ENCODE measurements around the gene ACVR1.

Gene ACVR1

DNA sequence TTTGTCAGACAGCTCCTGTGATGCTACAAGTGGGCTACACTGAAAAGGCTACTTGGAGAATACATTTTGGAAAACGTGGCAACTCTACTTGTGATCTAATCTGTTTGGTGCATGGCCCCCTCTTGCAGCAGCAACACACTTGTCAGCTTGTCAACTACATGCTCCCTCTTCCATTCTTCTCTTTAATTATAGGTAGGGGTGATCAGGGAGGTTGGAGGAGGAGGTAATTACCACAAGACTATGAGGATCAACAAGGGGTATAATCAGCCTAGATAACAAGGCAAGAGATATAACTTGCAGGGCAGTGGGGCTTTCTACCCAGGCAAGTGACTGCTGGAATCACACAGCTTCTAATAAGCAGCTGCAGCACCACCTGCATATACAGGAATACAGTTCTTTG, 104.9 kb downstream of the ACVR1 start:
- TF ChIP-seq ZFP30 (CRISPR knock-in tag; IDR thresholded peaks at IDR 0.05) (no peak), ZNF8 (CRISPR knock-in tag; IDR thresholded peaks at IDR 0.05) (no peak), ZFP3 (CRISPR knock-in tag; IDR thresholded peaks at IDR 0.05) (no peak), ISL1 (CRISPR knock-in tag; IDR thresholded peaks at IDR 0.05) (no peak), TCF4 (CRISPR knock-in tag; IDR thresholded peaks at IDR 0.05; ENCODE audit: borderline replicate concordance) (no peak), POU6F1 (CRISPR knock-in tag; IDR thresholded peaks at IDR 0.05; ENCODE audit: borderline replicate concordance, low read depth) (no peak), TSHZ2 (CRISPR knock-in tag; IDR thresholded peaks at IDR 0.05) (no peak), ZNF565 (CRISPR knock-in tag; conservative IDR thresholded peaks at IDR 0.05; ENCODE audit: low read depth) (no peak), CSRNP3 (CRISPR knock-in tag; IDR thresholded peaks at IDR 0.05) (no peak), RARB (CRISPR knock-in tag; IDR thresholded peaks at IDR 0.05) (no peak), TOX (CRISPR knock-in tag; IDR thresholded peaks at IDR 0.05; ENCODE audit: borderline replicate concordance) (no peak), SNAI2 (CRISPR knock-in tag; IDR thresholded peaks at IDR 0.05) (no peak)
- TF ChIP-seq, protein P1, sequence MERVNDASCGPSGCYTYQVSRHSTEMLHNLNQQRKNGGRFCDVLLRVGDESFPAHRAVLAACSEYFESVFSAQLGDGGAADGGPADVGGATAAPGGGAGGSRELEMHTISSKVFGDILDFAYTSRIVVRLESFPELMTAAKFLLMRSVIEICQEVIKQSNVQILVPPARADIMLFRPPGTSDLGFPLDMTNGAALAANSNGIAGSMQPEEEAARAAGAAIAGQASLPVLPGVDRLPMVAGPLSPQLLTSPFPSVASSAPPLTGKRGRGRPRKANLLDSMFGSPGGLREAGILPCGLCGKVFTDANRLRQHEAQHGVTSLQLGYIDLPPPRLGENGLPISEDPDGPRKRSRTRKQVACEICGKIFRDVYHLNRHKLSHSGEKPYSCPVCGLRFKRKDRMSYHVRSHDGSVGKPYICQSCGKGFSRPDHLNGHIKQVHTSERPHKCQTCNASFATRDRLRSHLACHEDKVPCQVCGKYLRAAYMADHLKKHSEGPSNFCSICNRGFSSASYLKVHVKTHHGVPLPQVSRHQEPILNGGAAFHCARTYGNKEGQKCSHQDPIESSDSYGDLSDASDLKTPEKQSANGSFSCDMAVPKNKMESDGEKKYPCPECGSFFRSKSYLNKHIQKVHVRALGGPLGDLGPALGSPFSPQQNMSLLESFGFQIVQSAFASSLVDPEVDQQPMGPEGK (CRISPR knock-in tag; IDR thresholded peaks at IDR 0.05; ENCODE audit: borderline replicate concordance), result no peak
- ATAC-seq, result no peak

DNA sequence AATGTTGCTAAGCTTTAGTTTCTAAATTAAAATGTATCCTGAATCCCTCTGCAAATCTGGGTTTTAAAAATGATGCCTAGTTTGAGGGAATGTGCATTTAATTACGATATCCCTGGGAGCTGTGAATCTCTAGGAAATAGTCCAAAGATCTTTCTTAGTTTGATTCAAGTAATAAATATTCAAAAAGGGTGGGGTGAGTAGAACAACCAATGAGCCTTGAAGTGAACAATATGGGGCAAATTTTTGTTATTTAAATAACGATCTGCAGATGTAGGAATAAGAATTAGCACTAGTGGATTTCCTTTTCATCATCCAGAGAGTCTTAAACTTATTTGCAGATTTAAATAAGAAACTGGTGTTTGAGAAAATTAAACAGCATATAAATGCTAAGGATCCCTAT, 106.3 kb downstream of the ACVR1 start:
- no peak for ATAC-seq
- TF ChIP-seq RARB (CRISPR knock-in tag; IDR thresholded peaks at IDR 0.05) (no peak), SNAI2 (CRISPR knock-in tag; IDR thresholded peaks at IDR 0.05) (no peak), ZFP3 (CRISPR knock-in tag; IDR thresholded peaks at IDR 0.05) (no peak), PPARA (CRISPR knock-in tag; IDR thresholded peaks at IDR 0.05; ENCODE audit: borderline replicate concordance) (no peak), ZC3H10 (CRISPR knock-in tag; IDR thresholded peaks at IDR 0.05) (no peak), CSDC2 (CRISPR knock-in tag; IDR thresholded peaks at IDR 0.05) (no peak)

DNA sequence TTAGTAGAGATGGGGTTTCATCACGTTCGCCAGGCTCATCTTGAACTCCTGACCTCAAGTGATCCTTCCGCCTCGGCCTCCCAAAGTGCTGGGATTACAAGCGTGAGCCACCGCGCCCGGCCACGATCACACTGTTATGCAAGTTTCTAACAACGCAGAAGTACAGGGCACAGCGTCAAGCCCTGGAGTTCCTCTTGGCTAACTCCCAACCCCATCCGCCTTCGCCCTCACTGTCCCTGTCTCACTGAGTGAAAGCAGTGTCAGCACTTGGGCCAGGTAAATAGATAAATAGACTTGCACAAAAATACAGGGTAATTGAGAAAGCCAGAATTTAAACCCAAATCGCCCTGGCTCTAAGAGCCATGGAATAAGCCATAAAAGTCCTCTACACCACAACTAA, 111.7 kb downstream of the ACVR1 start:
- no peak for ATAC-seq
- TF ChIP-seq TSHZ2 (CRISPR knock-in tag; IDR thresholded peaks at IDR 0.05) (no peak), PPARA (CRISPR knock-in tag; IDR thresholded peaks at IDR 0.05; ENCODE audit: borderline replicate concordance) (no peak), SNAI2 (CRISPR knock-in tag; IDR thresholded peaks at IDR 0.05) (no peak), ZNF565 (CRISPR knock-in tag; conservative IDR thresholded peaks at IDR 0.05; ENCODE audit: low read depth) (no peak), RARB (CRISPR knock-in tag; IDR thresholded peaks at IDR 0.05) (no peak), GLIS3 (CRISPR knock-in tag; IDR thresholded peaks at IDR 0.05) (no peak), ZFP30 (CRISPR knock-in tag; IDR thresholded peaks at IDR 0.05) (no peak)

DNA sequence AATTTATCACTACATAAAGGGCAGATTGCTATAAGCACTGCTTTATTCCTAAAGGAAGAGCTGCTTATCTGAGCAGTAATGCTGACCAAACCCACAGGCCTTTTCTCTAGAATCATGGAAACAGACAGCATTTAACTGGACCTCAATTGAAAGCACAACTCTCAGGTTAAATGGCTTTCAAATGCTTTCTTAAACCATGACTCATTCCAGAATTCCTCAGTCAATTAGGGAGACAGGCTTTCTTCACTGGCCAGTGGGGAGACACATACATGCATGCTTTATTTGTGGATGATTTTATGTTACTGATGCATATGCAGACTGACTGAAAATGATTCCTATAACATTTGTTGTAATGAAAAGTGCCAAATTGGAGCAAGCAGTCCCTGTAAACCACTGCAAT, 114.6 kb downstream of the ACVR1 start:
- ATAC-seq, result peak; percentile 98
- TF ChIP-seq CSRNP3 (CRISPR knock-in tag; IDR thresholded peaks at IDR 0.05) (no peak), TCF4 (CRISPR knock-in tag; IDR thresholded peaks at IDR 0.05; ENCODE audit: borderline replicate concordance) (no peak), ISL1 (CRISPR knock-in tag; IDR thresholded peaks at IDR 0.05) (peak; percentile 77), ESRRG (CRISPR knock-in tag; IDR thresholded peaks at IDR 0.05) (no peak), ZNF70 (CRISPR knock-in tag; IDR thresholded peaks at IDR 0.05) (no peak)

All from SK-N-SH treated with all-trans-retinoic acid at 6 μM for 48 hours (cell line).